ENCODE measurements around the gene RRP12. TPM values are rescaled to one million over a fixed set of nuclear protein-coding genes. Genes with fewer than 3 reads are reported as not detected.
"Not testable (repeated sequence)": the region's sequence is repeated elsewhere in the genome, so short reads cannot be mapped to it uniquely, and the experiment has no call there.

The RRP12 gene
- total RNA-seq, 1 donor from 2014 or later: 40.1 TPM

DNA sequence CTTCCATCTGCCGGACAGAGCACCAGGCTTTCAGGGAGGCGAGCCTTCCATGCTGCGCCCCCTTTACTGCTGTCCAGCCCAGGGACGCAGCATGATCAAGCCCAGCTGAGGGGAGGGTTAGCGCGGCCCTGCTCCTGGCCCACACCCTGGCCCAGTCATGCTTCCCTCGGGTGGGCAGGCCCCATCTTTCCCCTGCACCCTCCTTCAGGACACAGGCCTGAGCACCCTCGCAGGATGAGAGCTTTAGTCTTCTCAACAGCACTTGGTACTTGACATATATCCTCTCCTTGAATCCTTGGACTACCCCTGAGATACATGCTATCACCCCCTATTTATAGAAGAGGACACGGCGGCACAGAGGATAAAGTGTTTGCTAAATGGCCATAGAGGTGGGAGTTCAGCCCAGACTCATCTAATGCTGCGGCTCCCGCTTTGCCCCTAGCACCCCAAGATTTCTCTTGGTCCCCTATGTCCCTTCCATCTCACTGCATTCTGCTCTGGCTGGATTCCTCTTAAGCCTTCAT is 34.0 kb downstream of the RRP12 start:
- intact Hi-C loops (cut with micrococcal nuclease): no loop called here

DNA sequence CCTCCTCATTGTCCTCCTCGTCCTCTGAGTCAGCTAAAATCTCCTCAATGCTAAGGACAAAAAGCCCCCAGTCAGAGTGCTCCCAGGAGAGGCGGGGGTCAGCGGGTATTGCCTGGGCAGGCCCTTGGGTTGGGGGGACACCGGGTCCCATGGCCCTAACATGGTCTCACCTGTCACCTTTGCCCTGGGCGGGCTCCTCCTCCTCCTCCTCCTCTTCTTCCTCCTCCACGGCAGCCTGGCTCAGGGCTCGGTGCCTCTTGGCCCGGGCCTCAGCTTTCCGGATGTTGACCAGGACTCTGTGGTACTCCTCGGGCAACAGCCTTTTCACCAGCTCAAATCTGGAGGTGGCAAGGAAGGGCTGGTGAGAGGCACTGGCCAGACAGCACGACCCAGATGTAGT is 34.6 kb downstream of the RRP12 start:
- intact Hi-C loops (cut with micrococcal nuclease): no loop called here

DNA sequence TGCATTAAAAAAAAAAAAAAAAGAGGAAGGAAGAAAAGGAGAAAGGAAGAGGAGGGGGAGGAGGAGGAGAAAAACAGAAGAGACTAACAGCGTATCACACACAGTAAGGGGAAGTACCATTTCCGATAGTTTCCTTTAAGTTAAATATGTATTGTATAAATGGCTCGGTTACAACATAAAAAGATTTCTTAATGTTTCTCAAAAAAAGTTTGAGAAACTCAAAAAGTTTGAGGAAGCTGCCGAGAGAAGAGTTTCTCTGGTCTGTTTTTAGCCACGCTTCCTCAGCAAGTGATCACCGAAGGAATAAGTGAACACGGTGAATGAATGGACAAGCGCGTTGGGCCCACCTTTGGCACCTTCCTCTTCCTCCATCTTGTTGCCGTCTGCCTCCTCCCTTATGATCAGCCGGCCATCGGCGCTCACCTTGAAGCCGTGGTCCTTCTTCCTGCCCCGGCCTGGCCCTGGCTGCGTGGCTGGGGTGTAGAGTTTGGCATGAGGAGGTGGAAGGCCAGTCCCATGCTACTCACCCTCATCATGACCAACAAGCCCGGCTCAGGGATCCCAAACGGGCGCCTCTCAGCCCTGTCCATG is 35.3 kb downstream of the RRP12 start:
- intact Hi-C loops (cut with micrococcal nuclease): no loop called here

DNA sequence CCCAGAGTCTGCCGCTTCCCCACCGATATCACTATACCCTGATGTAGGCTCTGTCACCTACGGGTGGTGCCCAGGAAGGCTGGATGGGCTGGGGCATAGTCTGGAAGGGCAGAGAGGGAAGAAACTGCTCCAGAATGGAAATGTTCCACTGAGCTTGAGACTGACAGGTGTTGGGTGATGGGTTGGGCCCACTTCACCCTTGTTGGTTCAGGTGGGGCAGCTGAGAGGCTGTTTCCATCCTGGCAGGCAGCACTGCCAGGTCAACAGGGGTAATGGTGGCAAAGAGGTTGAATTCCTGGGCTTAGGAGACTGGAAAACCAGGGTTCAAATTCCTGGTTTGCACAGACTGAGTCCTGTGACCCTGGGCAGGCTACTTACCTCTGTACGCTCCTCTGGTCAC is 38.1 kb downstream of the RRP12 start:
- intact Hi-C loops (cut with micrococcal nuclease): loop anchor here (5.0 kb wide), 1 partner anchor 86 kb away; no protein-coding TSS in a partner anchor

DNA sequence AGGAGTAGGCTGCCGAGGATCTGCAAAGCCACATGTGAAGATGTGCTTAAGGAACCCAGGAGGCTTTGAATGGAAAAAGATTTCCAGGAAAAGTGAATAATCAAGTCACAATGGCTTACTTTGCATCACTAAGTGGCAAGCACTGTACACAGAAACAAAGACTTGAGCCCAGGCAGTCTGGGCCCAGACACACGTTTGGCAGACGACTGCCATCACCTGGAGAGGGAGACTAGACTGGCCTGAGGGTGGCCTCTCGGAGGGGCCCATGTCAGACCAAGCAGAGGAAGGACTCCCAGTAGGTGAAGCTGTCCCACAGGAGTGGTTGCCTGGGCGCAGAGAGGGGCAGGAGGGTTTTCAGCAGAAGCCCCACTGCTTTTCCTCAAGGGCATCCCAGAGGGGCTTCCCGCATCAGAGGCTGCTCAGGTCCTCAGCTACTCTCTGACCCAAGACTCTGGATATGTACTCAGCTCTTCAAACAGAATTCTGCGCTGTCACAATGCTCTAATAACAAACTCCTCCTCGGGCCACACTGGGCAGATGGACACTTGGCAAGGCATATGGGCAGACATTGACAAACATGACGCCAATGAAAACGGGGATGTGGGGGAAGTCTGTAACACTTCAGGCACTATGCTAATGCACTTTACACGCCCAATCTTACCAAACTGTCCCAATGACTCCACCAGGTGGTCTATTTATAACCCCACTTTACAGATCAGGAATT is 38.7 kb downstream of the RRP12 start:
- intact Hi-C loops (cut with micrococcal nuclease): loop anchor here (5.0 kb wide), 1 partner anchor 85 kb away; no protein-coding TSS in a partner anchor

DNA sequence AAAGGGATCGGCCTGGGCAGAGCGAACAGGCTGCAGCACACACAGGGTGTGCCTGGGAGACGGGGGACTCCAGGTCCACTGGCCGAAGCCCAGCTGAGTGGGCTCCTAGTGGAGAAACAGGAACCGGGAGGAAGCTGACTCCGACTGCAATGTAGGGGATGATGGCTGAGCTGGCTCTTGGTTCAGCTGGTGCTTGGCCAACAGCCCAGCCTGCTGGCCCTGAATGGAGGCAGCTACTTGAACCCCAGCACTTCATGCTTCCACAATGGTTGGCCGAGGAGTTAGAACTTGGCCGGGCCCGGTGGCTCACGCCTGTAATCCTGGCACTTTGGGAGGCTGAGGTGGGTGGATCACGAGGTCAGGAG is 39.6 kb downstream of the RRP12 start:
- intact Hi-C loops (cut with micrococcal nuclease): loop anchor here (5.0 kb wide), 1 partner anchor 84 kb away; no protein-coding TSS in a partner anchor

DNA sequence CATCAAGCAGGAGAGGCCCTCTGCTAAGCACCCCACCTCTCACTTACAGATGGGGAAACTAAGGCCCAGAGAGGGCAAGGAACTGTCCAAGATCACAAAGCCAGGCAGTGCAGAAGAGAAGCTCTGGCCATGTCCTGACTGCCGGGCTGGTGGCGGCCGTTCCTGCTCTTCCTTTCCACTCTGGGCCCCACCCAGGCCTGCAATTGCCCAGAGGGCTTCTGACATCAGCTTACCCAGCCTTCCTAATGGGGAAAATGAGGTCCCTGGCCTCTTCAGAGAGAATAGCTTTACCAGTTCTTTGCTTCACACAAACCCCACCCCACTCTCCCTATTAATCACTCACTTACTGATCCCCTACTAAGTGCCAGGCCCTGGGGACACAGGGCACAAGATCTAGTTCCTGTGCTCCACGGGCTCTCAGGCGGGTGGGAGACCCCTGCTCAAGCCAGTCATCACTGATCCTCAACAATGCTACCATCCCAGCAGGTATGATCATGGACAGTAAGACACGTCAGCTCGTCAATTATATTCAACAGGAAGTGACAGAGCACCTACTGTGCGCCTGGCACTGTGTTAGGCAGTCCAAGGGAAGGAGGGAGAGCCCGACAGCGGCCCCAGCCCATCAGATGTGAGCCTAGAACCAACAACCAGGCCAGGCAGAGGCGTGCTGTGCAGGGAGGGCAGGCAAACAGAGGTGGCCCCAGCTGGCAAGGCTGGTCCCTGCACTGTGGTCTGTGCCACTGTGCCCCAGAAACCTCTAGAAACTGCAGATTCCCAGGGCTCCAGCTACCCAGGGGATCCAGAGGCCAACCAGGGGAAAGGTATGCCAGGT is 40.2 kb downstream of the RRP12 start:
- intact Hi-C loops (cut with micrococcal nuclease): loop anchor here (5.0 kb wide), 1 partner anchor 84 kb away; no protein-coding TSS in a partner anchor

DNA sequence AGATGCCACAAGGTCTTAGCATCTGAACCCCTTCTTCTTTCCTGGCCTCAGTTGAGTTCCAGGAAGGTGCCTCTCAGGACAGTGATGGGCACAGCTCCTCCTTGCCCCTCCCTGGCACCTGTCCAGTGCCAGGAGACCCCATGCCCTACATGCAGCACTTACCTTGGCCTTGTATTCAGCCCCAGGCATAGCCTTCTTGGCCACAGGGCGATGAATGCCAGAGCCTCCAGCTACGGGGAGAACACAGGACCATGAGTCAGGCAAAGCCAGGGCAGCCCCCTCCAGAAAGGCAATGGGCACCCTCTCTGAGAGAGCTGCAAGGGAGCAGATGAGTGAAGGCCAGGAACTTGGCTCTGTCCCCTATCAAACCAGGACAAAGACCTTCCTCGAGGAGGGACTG is 42.4 kb downstream of the RRP12 start:
- intact Hi-C loops (cut with micrococcal nuclease): no loop called here

DNA sequence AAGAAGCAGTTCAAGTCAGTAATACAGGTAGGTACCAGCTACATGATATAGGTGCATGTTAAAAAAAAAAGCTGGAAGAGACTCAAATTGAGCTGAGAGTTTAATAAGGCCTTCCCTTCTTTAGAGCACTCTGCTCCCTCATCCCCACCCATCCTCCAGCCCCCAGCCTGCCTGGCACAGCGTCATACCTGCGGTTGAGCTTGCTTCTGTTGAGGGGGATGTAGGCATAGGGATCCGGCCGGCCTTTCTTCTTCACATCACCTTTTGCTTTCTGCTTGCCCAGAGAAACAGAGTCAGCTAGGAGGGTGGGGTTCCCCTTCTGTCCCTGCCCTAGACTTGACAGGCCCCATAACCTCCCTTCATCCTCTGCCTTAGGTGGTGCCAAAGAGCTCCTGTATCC is 42.8 kb downstream of the RRP12 start:
- intact Hi-C loops (cut with micrococcal nuclease): no loop called here

DNA sequence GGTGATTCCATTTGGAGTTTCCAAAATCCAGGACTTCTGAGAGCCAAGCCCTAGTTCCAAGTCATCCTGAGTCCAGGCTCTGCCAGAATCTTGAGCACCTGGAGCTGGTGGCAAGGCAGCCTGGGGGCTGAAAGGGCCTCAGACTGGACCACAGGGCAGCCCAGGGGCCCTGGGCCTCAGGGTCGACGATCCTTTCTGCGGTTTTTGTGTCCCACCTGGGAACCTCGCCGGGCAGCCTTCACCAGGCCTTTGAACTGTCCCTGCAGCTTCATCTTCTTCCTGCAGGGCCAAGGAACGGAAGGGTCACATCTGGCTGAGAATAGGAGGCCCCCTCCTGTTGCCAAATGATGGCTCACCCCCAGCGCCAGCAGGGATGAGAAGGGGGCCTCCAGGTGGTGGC is 44.2 kb downstream of the RRP12 start:
- intact Hi-C loops (cut with micrococcal nuclease): no loop called here

DNA sequence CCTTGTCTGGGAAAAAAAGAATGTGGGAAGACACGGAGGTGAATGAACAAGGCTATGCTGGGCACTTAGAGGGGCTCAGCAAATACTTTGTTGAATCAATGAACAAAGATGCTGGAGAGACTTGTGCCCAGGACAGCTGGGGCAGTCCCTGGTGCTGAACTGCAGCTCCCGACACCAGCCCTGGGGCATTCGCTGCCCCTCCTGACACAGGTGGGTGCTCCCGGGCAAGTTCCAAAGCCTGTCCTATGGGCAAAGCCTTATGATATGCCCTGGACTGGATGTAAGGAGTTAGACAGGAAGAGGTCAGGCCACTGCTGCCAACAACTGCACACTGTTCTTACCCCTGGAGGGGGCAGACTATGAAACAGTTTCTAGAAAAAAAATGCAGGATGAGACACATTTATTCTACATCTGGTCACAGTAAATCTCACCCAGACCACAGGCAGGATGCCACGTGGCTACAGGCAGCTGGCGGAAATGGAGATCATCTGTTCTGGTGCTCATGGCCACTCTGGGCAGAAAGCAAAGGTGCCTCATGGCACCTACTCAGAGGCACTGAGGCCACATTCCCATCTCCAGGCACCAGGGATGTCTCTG is 44.7 kb downstream of the RRP12 start:
- intact Hi-C loops (cut with micrococcal nuclease): no loop called here

DNA sequence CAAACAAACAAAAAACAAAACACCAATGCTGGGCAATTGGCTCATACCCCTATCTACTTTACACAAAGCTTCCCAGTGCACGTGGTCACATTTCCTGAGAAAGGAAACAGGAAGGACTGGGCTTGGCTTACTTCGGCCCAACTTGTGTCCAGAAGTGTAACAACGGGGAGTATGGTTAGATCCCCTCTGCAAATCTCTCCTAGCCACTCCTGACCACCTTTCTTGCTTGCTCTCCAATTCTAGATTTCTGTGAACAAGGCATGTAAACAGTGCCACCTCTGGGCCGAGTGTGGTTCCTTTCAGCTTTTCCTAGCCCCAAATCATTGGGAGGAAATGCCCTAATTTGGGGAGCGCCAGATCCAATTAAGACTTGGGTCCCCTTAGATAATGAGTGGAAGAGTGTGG is 45.6 kb downstream of the RRP12 start:
- intact Hi-C loops (cut with micrococcal nuclease): no loop called here

DNA sequence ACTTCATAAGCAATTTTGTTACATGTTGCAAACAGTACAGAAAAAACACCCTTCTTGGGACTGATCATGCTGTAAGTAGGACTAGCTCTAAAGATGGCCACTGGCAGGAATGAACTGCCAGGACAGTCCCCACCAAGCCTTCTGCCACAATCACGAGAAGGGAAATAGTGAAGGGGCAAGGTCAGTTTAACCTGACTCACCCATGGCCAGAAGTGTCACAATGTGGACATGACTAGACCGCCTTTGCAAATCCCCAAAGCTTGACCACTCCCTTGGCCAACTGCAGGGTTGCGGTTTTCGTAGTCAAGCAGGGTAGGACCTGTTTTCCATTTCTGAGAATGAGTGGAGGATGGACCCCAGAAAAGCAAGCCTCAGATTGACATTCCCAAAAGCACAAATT is 47.2 kb downstream of the RRP12 start:
- intact Hi-C loops (cut with micrococcal nuclease): no loop called here

DNA sequence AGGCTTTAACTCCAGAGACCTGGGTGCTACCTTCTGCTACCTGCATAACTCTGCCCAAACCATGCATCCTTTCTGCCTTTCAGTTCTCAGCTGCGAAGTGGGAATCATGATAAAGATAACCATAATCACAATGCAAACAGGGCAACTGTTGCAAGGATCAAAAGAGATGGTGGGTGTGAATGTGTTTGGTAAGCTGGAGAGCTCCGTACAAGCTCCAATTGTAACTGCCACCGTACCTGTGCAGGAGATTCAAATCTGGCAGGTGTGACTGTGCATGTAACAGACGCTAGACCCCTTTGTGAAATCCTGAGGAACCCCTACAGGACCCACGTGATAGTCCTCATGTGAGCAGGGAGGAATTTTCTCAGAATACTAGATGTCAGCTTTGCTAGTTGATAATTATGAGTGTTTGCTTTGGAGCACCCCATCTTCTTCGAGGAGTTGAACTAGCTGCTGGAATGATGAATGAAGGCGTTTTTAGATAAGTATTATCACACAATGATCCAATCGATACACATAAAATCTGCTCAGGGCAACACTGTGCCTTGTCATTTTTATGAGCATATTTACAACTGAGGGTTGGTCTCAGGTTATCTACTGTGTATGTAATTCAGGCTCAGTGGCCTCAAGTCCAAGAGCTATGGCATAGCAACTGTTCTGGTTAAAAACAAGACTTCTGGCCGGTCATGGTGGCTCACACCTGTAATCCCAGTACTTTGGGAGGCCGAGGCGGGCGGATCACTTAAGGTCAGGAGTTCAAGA is 51.2 kb downstream of the RRP12 start:
- intact Hi-C loops (cut with micrococcal nuclease): no loop called here

DNA sequence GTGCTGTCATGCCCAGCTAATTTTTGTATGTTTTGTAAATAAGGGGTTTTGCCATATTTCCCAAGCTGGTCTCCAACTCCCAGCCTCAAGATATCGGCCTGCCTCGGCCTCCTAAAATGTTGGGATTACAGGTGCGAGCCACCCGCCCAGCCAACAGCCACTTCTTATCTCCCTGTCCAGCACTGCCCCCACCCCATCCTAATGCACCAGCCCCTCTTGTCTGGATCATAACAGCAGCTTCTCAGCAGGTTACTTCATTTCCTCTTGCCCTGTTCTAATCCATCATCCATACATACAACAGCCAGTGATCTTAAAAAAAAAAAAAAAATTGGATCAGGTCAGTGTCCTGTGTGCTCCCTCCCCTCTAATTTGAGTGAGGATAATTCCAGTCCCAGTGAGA is 53.8 kb downstream of the RRP12 start:
- intact Hi-C loops (cut with micrococcal nuclease): no loop called here

DNA sequence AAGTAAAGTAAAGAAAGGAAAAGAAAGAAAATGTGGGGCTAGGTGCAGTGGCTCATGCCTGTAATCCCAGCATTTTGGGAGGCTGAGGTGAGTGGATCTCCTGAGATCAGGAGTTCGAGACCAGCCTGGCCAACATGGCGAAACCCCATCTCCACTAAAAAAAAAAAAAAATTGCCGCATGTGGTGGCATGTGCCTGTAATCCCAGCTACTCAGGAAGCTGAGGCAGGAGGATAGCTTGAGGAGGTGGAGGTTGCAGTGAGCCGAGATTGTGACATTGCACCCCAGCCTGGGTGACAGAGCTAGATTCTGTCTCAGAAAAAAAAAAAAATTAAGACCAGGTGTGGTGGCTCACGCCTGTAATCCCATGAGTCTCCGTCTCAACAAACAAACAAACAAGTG is 57.5 kb downstream of the RRP12 start:
- intact Hi-C loops (cut with micrococcal nuclease): not testable (repeated sequence)

DNA sequence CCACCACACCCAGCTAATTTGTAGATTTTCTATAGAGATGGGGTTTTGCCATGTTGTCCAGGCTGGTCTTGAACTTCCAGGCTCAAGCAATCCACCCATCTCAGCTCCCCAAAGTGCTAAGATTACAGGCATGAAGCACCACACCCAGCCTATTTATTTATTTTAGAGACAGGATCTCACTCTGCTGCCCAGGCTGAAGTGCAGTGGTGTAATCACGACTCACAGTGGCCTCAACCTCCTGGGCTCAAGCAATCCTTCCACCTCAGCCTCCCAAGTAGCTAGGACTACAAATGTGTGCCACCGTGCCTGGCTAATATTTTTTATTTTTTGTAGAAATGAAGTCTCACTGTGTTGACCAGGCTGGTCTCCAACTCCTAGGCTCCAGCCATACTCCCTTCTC is 59.7 kb downstream of the RRP12 start:
- intact Hi-C loops (cut with micrococcal nuclease): no loop called here

DNA sequence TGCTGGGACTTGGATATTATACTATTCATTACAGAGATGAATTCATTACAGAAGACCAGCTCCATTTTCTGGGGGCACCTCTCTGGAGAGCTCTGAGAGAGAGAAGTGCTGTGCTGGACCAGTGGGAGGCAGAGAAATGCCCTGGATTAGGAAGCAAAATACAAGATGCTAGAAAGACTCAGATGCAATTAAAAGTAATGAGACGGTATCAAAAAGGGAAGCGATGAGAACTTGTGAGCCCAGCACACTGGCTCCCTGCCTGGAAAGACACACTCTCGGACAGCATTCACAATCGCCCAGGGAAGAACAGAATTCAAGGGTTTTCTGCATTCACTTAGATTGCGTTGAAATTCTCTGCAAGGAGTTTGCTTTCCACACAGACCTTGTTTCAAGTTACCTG is 63.1 kb downstream of the RRP12 start:
- intact Hi-C loops (cut with micrococcal nuclease): loop anchor here (5.0 to 10.0 kb wide), 2 partner anchors 159 to 797 kb away; partner anchors contain the start of genes MMS19, R3HCC1L and UBTD1

DNA sequence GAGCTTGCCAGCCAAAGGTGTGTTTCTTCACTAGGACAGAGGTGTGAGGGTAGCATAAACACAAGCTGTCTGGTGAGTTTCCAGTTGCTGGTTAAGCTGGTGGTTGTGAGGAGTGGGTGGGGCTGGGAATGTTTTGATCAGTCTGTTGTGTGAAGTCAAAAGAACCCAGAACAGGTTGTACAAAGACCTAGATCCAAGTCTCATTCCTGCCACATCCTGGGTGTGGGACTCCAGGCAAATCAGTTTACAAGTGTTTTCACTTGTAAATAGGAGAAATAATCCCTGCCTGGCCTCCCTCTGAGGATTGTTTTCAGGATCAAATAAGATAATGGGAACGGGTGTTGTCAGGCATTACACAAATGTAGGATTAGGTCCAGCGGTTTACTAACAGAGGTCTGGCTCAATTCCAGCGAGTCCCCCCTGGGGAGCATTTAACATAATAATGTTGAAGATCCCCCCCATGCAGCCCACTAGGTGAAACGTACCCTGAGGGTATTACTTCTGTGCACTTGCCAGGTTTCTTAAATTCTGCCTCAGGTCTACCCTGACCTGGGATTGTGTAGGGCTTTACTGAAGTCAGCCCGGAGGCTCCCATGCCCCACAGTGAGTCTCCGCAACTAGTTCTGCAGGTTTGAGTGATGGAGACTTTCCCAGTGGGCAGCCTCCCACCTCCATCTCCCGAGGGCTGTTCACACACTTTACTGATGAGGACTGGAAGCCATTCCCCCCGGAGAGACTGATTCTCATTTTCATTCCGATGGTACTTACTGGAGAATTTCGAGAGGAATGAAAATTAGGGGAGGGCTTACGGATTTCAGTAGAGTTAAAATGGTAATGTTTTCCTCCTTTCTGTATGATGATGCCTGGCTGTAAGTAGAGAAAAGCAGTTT is 64.0 kb downstream of the RRP12 start:
- intact Hi-C loops (cut with micrococcal nuclease): loop anchor here (5.0 to 10.0 kb wide), 2 partner anchors 160 to 798 kb away; partner anchors contain the start of genes MMS19, R3HCC1L and UBTD1
